Retinal pigment epithelial cell (primary cell): Measurements from ENCODE around the gene FBL.
"Not testable (repeated sequence)": the region's sequence is repeated elsewhere in the genome, so short reads cannot be mapped to it uniquely, and the experiment has no call there.

Source experiments
- DNase-seq: peaks from one replicate; pipeline ENCODE4 v3.0.0-alpha.2; 2010; ENCODE audit warnings: low read depth
- H3K4me3 ChIP-seq: 2 replicates; pipeline ENCODE4 v1.5.1; 2011; ENCODE audit warnings: mild to moderate bottlenecking, low read length, control low read depth, moderate library complexity
- CTCF ChIP-seq: conservative IDR thresholded peaks from 2 replicates; pipeline ENCODE4 v1.5.1; 2011; ENCODE audit warnings: low read depth, low read length, control low read depth, inconsistent platforms

FBL gene

GRCh38 chr19:39845933-39846677, at the start of gene FBL:
TSS of gene FBL (minus strand) at chr19:39846379. CDS start at chr19:39846300, 79 bp downstream.
- TF ChIP-seq CTCF: no peak
- H3K4me3 ChIP-seq: peak within 1 kb of the TSS; percentile 92
- DNase-seq: peak; percentile 48

- not testable (repeated sequence) for DNase-seq, H3K4me3 ChIP-seq
These were observed 48.9 kb upstream of the FBL start for GRCh38 chr19:39895096-39895495.

GRCh38 chr19:39894236-39894606, 48.0 kb upstream of the FBL start:
- H3K4me3 ChIP-seq, DNase-seq: not testable (repeated sequence)

GRCh38 chr19:39893366-39894235, 47.4 kb upstream of the FBL start:
- DNase-seq, H3K4me3 ChIP-seq: not testable (repeated sequence)

GRCh38 chr19:39892506-39892902, 46.3 kb upstream of the FBL start:
- not testable (repeated sequence) for H3K4me3 ChIP-seq, DNase-seq

- not testable (repeated sequence) for DNase-seq, H3K4me3 ChIP-seq
These were observed 45.7 kb upstream of the FBL start for GRCh38 chr19:39891660-39892505.

- no peak for TF ChIP-seq CTCF
- no peak for DNase-seq
- no peak overlapping the region for H3K4me3 ChIP-seq
These were observed 44.8 kb upstream of the FBL start for GRCh38 chr19:39890755-39891551.

GRCh38 chr19:39889872-39890754, 43.9 kb upstream of the FBL start:
- not testable (repeated sequence) for DNase-seq, H3K4me3 ChIP-seq

GRCh38 chr19:39887456-39887951, 41.3 kb upstream of the FBL start:
- not testable (repeated sequence) for DNase-seq, H3K4me3 ChIP-seq

GRCh38 chr19:39885821-39886554, 39.8 kb upstream of the FBL start:
- not testable (repeated sequence) for DNase-seq, H3K4me3 ChIP-seq

GRCh38 chr19:39884721-39885120, 38.5 kb upstream of the FBL start:
- DNase-seq, H3K4me3 ChIP-seq: not testable (repeated sequence)

GRCh38 chr19:39882645-39883044, 36.5 kb upstream of the FBL start:
- not testable (repeated sequence) for DNase-seq, H3K4me3 ChIP-seq
